Measurements from ENCODE around the gene KCNE3. TPM values are rescaled to one million over a fixed set of nuclear protein-coding genes. Genes with fewer than 3 reads are reported as not detected.
A peak's percentile ranks its signal among the peaks of the same experiment; 100 is the strongest.

Gene KCNE3
- total and polyA plus RNA-seq, 2 of the 4 experiments (the other 2 are of a cell fraction), result 0.05 to 0.18 TPM

- H4K20me1 ChIP-seq (ENCODE audit: insufficient read depth, low read length), result no peaks in the 10 kb centered on the region
- H2BK120ac ChIP-seq (ENCODE audit: low read depth, low read length), result no peak overlapping the region
- BruUV-seq (replicated peaks), result no TSS peak
- ATAC-seq (ENCODE audit: low read depth), result peak; percentile 83
- H4K8ac ChIP-seq (ENCODE audit: low read depth in 2 of 2, low read length in 2 of 2), result no peak overlapping the region
- DNase-seq, result peak; percentile 63
- no peak overlapping the region for H2BK20ac ChIP-seq (ENCODE audit: low read depth, low read length)
- peaks cover 11% of the 10 kb centered on the region for H3K27me3 ChIP-seq (ENCODE audit: control insufficient read depth, insufficient read depth, low read length)
- dilution Hi-C loops (cut with HindIII; ENCODE audit: low sequenced_read_pairs, unreplicated experiment), result no loop called here
- no peak overlapping the region for H3K4me3 ChIP-seq (ENCODE audit: insufficient read depth, low read depth, low read length)
- H3K27ac ChIP-seq (ENCODE audit: insufficient read depth, low read length), result no peak overlapping the region
- H3K4me2 ChIP-seq (ENCODE audit: low read depth, low read length), result no peak overlapping the region
- no peak overlapping the region for H2BK5ac ChIP-seq (ENCODE audit: low read depth, low read length, poor library complexity, severe bottlenecking)
- no peaks in the 10 kb centered on the region for H3K79me1 ChIP-seq (ENCODE audit: low read depth in 1 of 2, low read length in 2 of 2)
- H3K14ac ChIP-seq (replicated peaks; ENCODE audit: low read depth, low read length), result no peak overlapping the region
- no peak overlapping the region for H3K4ac ChIP-seq (ENCODE audit: low read depth, low read length)
- no peaks in the 10 kb centered on the region for H3K36me3 ChIP-seq (ENCODE audit: control insufficient read depth, insufficient read depth, low read length)
- H2AK5ac ChIP-seq (ENCODE audit: low read depth, low read length), result no peak overlapping the region
- 0% methylated on average over 3 of the region's 10 CpGs; no CpG with 5 or more reads in 1 of the 2 experiments for WGBS, 2 experiments (ENCODE audit: extremely low coverage in 2 of 2, insufficient read length in 1 of 2)
- H3K18ac ChIP-seq (ENCODE audit: low read depth, low read length), result no peak overlapping the region
- TF ChIP-seq BHLHE40 (IDR thresholded peaks at IDR 0.05; ENCODE audit: low read depth, low read length), result no peak
- TF ChIP-seq RCOR1 (IDR thresholded peaks at IDR 0.05; ENCODE audit: insufficient replicate concordance, low read length), result no peak
- TF ChIP-seq RAD21 (IDR thresholded peaks at IDR 0.05; ENCODE audit: low read length), result peak; percentile 79
- TF ChIP-seq SMC3 (IDR thresholded peaks at IDR 0.05; ENCODE audit: low read depth, low read length), result peak; percentile 92
- TF ChIP-seq CTCF (conservative IDR thresholded peaks at IDR 0.05; ENCODE audit: low read depth, low read length), result peak; percentile 82
- no peak overlapping the region for H3K9ac ChIP-seq (ENCODE audit: low read depth, low read length)
- no peak overlapping the region for H2BK15ac ChIP-seq (ENCODE audit: low read depth, low read length)
- H4K91ac ChIP-seq (ENCODE audit: insufficient read depth, low read depth, low read length), result no peak overlapping the region
- no peak overlapping the region for H2AFZ ChIP-seq (replicated peaks; ENCODE audit: low read length, poor library complexity)
- no peaks in the 10 kb centered on the region for H3K9me3 ChIP-seq (ENCODE audit: control insufficient read depth, insufficient read depth, low read length)
- no peak overlapping the region for H3K23ac ChIP-seq (ENCODE audit: low read depth, low read length)
- in situ Hi-C loops (cut with MboI; ENCODE audit: low sequenced_read_pairs), result loop anchor here (5.0 kb wide), 2 partner anchors 119 to 196 kb away; no protein-coding TSS in a partner anchor
- no peaks in the 10 kb centered on the region for H3K9me1 ChIP-seq (ENCODE audit: insufficient read depth, low read length)
- H2AK9ac ChIP-seq (replicated peaks; ENCODE audit: low read depth, low read length, poor library complexity), result no peak overlapping the region
- H4K5ac ChIP-seq (ENCODE audit: low read depth, low read length), result no peak overlapping the region
- no peak overlapping the region for H3K56ac ChIP-seq (ENCODE audit: extremely low read depth, insufficient read depth, low read length)
- intact Hi-C loops (cut with micrococcal nuclease), result loop anchor here (1.0 kb wide), 3 partner anchors 117 to 286 kb away; no protein-coding TSS in a partner anchor
- ChIA-PET POLR2A (ENCODE audit: unreplicated experiment) (no interaction called here), CTCF (interaction anchor here (0.6 to 3.7 kb wide), 12 partner anchors 9 to 368 kb away, joined by 3 to 21 read pairs (median 4); no protein-coding TSS in a partner anchor)
- H3K4me1 ChIP-seq (ENCODE audit: control insufficient read depth, insufficient read depth, low read length), result no peaks in the 10 kb centered on the region
These were observed 13.9 kb downstream of the KCNE3 start for GRCh38 chr11:74453373-74453975.
